AG10803 (cell line): ENCODE data around the gene CDCA4.

Experiments
- DNase-seq: peaks from one replicate; pipeline ENCODE4 v3.0.0; 2010; ENCODE audit warnings: low read depth
- H3K4me3 ChIP-seq: 2 replicates; pipeline ENCODE4 v1.5.1; 2011; ENCODE audit warnings: mild to moderate bottlenecking, low read length, control low read depth
- TF ChIP-seq, protein P1 (sequence below): conservative IDR thresholded peaks from 2 replicates; pipeline ENCODE4 v1.5.1; 2011; ENCODE audit warnings: mild to moderate bottlenecking, low read length, control low read depth, inconsistent platforms

CDCA4 gene

DNA sequence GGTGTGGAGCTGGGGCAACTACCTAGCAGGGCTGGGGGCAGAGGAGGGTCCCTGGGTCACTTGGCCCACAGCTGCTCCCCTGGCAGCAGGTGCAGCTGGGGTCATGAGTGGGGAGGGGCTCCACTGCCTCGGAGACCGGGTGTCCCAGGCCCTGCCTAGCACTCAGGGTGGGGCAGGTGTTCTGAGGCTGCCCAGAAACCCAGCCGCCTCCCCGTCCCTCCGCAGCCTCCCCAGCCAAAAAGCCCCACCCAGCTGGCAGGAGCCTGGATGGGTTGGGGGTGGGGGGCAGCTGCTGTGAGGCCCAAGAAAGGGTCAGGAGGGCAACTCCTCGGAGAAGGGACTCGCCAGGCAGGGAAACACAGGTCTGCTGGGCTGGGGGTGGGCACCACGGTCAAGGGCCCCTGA is 53.9 kb downstream of the CDCA4 start:
- DNase-seq: no peak
- H3K4me3 ChIP-seq: no peak overlapping the region
- TF ChIP-seq, protein P1, sequence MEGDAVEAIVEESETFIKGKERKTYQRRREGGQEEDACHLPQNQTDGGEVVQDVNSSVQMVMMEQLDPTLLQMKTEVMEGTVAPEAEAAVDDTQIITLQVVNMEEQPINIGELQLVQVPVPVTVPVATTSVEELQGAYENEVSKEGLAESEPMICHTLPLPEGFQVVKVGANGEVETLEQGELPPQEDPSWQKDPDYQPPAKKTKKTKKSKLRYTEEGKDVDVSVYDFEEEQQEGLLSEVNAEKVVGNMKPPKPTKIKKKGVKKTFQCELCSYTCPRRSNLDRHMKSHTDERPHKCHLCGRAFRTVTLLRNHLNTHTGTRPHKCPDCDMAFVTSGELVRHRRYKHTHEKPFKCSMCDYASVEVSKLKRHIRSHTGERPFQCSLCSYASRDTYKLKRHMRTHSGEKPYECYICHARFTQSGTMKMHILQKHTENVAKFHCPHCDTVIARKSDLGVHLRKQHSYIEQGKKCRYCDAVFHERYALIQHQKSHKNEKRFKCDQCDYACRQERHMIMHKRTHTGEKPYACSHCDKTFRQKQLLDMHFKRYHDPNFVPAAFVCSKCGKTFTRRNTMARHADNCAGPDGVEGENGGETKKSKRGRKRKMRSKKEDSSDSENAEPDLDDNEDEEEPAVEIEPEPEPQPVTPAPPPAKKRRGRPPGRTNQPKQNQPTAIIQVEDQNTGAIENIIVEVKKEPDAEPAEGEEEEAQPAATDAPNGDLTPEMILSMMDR: no peak

DNA sequence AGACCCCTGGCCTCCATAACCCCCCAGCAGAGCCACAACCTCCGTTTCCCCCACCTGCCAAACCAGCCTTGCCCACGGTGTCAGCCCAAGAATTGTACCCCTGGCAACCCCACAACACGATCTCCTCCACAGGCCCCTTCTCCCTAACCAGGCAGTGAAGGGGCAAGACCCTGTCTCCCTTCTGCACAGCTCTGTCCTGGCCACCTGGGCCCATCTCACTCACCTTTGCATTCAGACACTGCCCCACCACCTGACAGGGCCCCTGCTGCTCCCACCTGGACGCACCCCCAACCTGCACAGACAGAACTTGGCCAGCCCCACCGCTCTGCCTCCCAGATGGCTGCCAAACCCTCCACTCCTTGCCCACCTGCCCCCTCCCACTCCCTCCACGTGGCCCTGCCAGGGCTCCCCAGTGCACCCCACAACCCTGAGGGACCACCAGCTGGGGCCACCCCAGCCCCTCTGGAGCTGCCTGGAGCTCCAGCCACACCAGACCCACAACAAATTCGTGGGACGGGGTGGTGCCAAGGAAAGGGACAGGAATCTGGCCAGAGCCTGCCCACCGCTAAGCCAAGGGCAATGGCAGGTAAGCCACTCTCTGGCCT is 54.5 kb downstream of the CDCA4 start:
- H3K4me3 ChIP-seq: no peak overlapping the region
- TF ChIP-seq, protein P1: no peak
- DNase-seq: no peak

DNA sequence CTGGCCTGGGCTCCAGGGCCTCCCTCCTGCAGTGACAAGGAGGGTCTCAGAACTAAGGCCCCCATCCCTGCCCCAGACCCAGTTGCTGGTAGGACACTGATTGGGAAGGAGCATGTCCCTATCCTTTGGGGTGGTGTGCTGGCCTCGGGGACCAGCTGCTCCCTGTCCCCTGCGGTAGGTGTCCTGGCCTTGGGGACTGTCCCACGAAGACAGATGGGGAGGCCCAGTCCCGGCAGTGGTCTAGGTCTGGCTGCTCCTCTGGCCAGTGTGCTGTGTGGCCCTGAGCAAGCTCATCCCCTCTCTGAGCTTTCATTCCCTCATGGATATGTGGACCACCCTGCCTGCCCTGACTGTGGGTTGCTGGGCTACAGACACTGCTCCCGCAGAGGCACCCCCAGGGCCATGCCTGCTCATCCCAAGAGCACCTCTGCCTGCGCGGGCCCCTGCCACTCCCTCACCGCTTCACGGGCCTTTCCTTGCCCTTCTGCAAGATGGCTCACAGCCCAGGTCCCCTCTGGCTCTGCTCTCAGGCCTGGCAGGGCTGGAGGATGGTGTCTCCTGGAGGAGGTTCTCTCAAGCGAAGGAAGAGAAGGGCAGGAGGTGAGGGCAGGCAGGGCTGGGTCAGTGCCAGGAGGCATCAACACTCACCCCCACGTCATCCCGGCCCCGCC is 55.2 kb downstream of the CDCA4 start:
- TF ChIP-seq, protein P1: no peak
- H3K4me3 ChIP-seq: no peak overlapping the region
- DNase-seq: no peak

DNA sequence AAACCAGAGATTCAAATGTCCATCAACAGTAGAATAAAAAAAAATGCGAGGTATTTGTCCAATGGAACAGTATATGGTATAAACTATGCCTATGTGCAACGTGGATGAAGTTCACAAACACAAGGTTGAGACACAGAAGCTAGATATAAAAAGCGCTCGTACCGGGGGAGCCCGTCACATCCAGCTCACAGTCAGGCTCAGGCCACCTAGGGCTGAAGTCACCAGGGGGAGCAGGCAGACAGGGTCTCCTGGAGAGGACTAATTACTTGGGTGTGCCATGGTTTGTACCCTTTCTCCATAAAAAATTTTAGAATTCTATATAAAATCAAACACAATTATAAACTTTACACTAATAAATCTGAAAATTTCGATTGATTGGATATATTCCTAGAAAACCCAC is 56.3 kb downstream of the CDCA4 start:
- TF ChIP-seq, protein P1: no peak
- no peak for DNase-seq
- H3K4me3 ChIP-seq: no peak overlapping the region
